Activated T-cell treated with anti-CD3 and anti-CD28 coated beads, Interleukin-2, amount 50 U/mL, for 4 hours (primary cell): ENCODE data around the gene MAGI1. TPM values are rescaled to one million over a fixed set of nuclear protein-coding genes. Genes with fewer than 3 reads are reported as not detected.

Source experiments
- ATAC-seq, 2 donors: fragments of 200-7000 bp; cut with Tn5 transposase; one replicate each; pipeline ENCODE4 v1.10.0; 2021
- DNase-seq: peaks from one replicate; pipeline ENCODE4 v3.0.0-alpha.2; 2020
- H3K27me3 Mint-ChIP-seq: one replicate; pipeline ENCODE4 v1.8.0; 2021; ENCODE audit warnings: low read depth, mixed read lengths
- H3K36me3 Mint-ChIP-seq: one replicate; pipeline ENCODE4 v1.8.0; 2022; ENCODE audit warnings: mixed read lengths; ENCODE audit not compliant: insufficient read depth
- H3K4me1 Mint-ChIP-seq: one replicate; pipeline ENCODE4 v1.8.0; 2021; ENCODE audit warnings: low read depth, mixed read lengths
- H3K4me3 Mint-ChIP-seq: one replicate; pipeline ENCODE4 v1.8.0; 2021; ENCODE audit warnings: mild to moderate bottlenecking, moderate library complexity, mixed read lengths
- H3K9me3 Mint-ChIP-seq: one replicate; pipeline ENCODE4 v1.8.0; 2021; ENCODE audit warnings: mixed read lengths
- total RNA-seq, 3 donors: library from RNA; stranded (reverse); gene quantifications; one replicate each; pipeline ENCODE4 v1.2.1, GENCODE V29; 2021

Gene MAGI1
- total RNA-seq, 3 donors from 2014 or later, result 0.45 to 0.76 (median 0.46) TPM

- Mint-ChIP-seq H3K4me1 (no peaks in the 10 kb centered on the region), H3K36me3 (no peaks in the 10 kb centered on the region), H3K27me3 (peaks cover 2% of the 10 kb centered on the region), H3K4me3 (no peak overlapping the region), H3K9me3 (no peaks in the 10 kb centered on the region)
- no peak for ATAC-seq
- no peak for DNase-seq
These were observed 262.6 kb downstream of the MAGI1 start for GRCh38 chr3:65776081-65776480.

GRCh38 chr3:65772758-65773157, 266.0 kb downstream of the MAGI1 start:
- H3K27me3 Mint-ChIP-seq, result no peaks in the 10 kb centered on the region
- no peak overlapping the region for H3K4me3 Mint-ChIP-seq
- no peaks in the 10 kb centered on the region for H3K4me1 Mint-ChIP-seq
- DNase-seq, result no peak
- no peaks in the 10 kb centered on the region for H3K36me3 Mint-ChIP-seq
- no peaks in the 10 kb centered on the region for H3K9me3 Mint-ChIP-seq
- ATAC-seq, result no peak

GRCh38 chr3:65767551-65767950, 271.2 kb downstream of the MAGI1 start:
- no peaks in the 10 kb centered on the region for H3K9me3 Mint-ChIP-seq
- H3K36me3 Mint-ChIP-seq, result no peaks in the 10 kb centered on the region
- H3K4me1 Mint-ChIP-seq, result no peaks in the 10 kb centered on the region
- H3K4me3 Mint-ChIP-seq, result no peak overlapping the region
- no peaks in the 10 kb centered on the region for H3K27me3 Mint-ChIP-seq
- DNase-seq, result no peak
- no peak for ATAC-seq

- H3K36me3 Mint-ChIP-seq, result no peaks in the 10 kb centered on the region
- H3K4me1 Mint-ChIP-seq, result no peaks in the 10 kb centered on the region
- H3K9me3 Mint-ChIP-seq, result no peaks in the 10 kb centered on the region
These were observed 276.5 kb downstream of the MAGI1 start for GRCh38 chr3:65762235-65762580.

GRCh38 chr3:65761446-65762234, 277.1 kb downstream of the MAGI1 start:
- no peak for DNase-seq
- Mint-ChIP-seq H3K4me1 (no peaks in the 10 kb centered on the region), H3K4me3 (no peak overlapping the region), H3K9me3 (no peaks in the 10 kb centered on the region), H3K27me3 (peaks cover 4% of the 10 kb centered on the region), H3K36me3 (no peaks in the 10 kb centered on the region)
- no peak for ATAC-seq

More at GRCh38 chr3:65762235-65762580, 276.5 kb downstream of the MAGI1 start:
- H3K27me3 Mint-ChIP-seq, result peaks cover 4% of the 10 kb centered on the region
- no peak for ATAC-seq
- no peak for DNase-seq
- H3K4me3 Mint-ChIP-seq, result no peak overlapping the region

- ATAC-seq (no peak), DNase-seq (no peak)
- Mint-ChIP-seq H3K4me3 (no peak overlapping the region), H3K36me3 (no peaks in the 10 kb centered on the region), H3K4me1 (no peaks in the 10 kb centered on the region), H3K27me3 (peaks cover 4% of the 10 kb centered on the region), H3K9me3 (no peaks in the 10 kb centered on the region)
These were observed 279.7 kb downstream of the MAGI1 start for GRCh38 chr3:65758876-65759598.

- no peak for ATAC-seq
- Mint-ChIP-seq H3K9me3 (no peaks in the 10 kb centered on the region), H3K4me1 (no peaks in the 10 kb centered on the region), H3K36me3 (no peaks in the 10 kb centered on the region), H3K27me3 (peaks cover 4% of the 10 kb centered on the region), H3K4me3 (no peak overlapping the region)
- DNase-seq, result no peak
These were observed 280.3 kb downstream of the MAGI1 start for GRCh38 chr3:65758438-65758837.

GRCh38 chr3:65752636-65753035, 286.1 kb downstream of the MAGI1 start:
- Mint-ChIP-seq H3K4me3 (no peak overlapping the region), H3K27me3 (no peaks in the 10 kb centered on the region), H3K4me1 (no peaks in the 10 kb centered on the region), H3K36me3 (no peaks in the 10 kb centered on the region), H3K9me3 (no peaks in the 10 kb centered on the region)
- no peak for DNase-seq
- no peak for ATAC-seq

GRCh38 chr3:65751123-65751700, 287.5 kb downstream of the MAGI1 start:
- H3K36me3 Mint-ChIP-seq, result no peaks in the 10 kb centered on the region
- H3K27me3 Mint-ChIP-seq, result no peaks in the 10 kb centered on the region
- no peaks in the 10 kb centered on the region for H3K9me3 Mint-ChIP-seq
- ATAC-seq, result no peak
- no peaks in the 10 kb centered on the region for H3K4me1 Mint-ChIP-seq
- DNase-seq, result no peak
- H3K4me3 Mint-ChIP-seq, result no peak overlapping the region

- no peak overlapping the region for H3K4me3 Mint-ChIP-seq
- H3K27me3 Mint-ChIP-seq, result no peaks in the 10 kb centered on the region
- no peak for DNase-seq
- no peaks in the 10 kb centered on the region for H3K4me1 Mint-ChIP-seq
- no peaks in the 10 kb centered on the region for H3K9me3 Mint-ChIP-seq
- H3K36me3 Mint-ChIP-seq, result no peaks in the 10 kb centered on the region
- ATAC-seq, result no peak
These were observed 289.7 kb downstream of the MAGI1 start for GRCh38 chr3:65749066-65749465.

GRCh38 chr3:65748326-65748725, 290.4 kb downstream of the MAGI1 start:
- ATAC-seq (no peak), DNase-seq (no peak)
- Mint-ChIP-seq H3K9me3 (no peaks in the 10 kb centered on the region), H3K4me3 (no peak overlapping the region), H3K4me1 (no peaks in the 10 kb centered on the region), H3K27me3 (no peaks in the 10 kb centered on the region), H3K36me3 (no peaks in the 10 kb centered on the region)

GRCh38 chr3:65746848-65747247, 291.9 kb downstream of the MAGI1 start:
- Mint-ChIP-seq H3K9me3 (no peaks in the 10 kb centered on the region), H3K4me1 (no peaks in the 10 kb centered on the region), H3K27me3 (no peaks in the 10 kb centered on the region), H3K4me3 (no peak overlapping the region), H3K36me3 (no peaks in the 10 kb centered on the region)
- ATAC-seq (no peak), DNase-seq (no peak)

GRCh38 chr3:65745306-65745705, 293.4 kb downstream of the MAGI1 start:
- H3K4me3 Mint-ChIP-seq, result no peak overlapping the region
- H3K4me1 Mint-ChIP-seq, result no peaks in the 10 kb centered on the region
- no peaks in the 10 kb centered on the region for H3K27me3 Mint-ChIP-seq
- no peak for ATAC-seq
- H3K36me3 Mint-ChIP-seq, result no peaks in the 10 kb centered on the region
- no peaks in the 10 kb centered on the region for H3K9me3 Mint-ChIP-seq
- DNase-seq, result no peak

GRCh38 chr3:65742914-65743313, 295.8 kb downstream of the MAGI1 start:
- DNase-seq (no peak), ATAC-seq (no peak)
- no peaks in the 10 kb centered on the region for H3K9me3 Mint-ChIP-seq
- H3K4me1 Mint-ChIP-seq, result no peaks in the 10 kb centered on the region
- H3K4me3 Mint-ChIP-seq, result no peak overlapping the region
- H3K36me3 Mint-ChIP-seq, result no peaks in the 10 kb centered on the region
- no peaks in the 10 kb centered on the region for H3K27me3 Mint-ChIP-seq

GRCh38 chr3:65741540-65741939, 297.2 kb downstream of the MAGI1 start:
- Mint-ChIP-seq H3K27me3 (no peaks in the 10 kb centered on the region), H3K36me3 (no peaks in the 10 kb centered on the region), H3K9me3 (no peaks in the 10 kb centered on the region), H3K4me3 (no peak overlapping the region), H3K4me1 (no peaks in the 10 kb centered on the region)
- DNase-seq (no peak), ATAC-seq (no peak)
